AG09309 (cell line): ENCODE results near the gene KMT2B.

Source experiments
- DNase-seq: peaks from one replicate; pipeline ENCODE4 v3.0.0-alpha.2; 2010; ENCODE audit warnings: low read depth
- H3K4me3 ChIP-seq: 2 replicates; pipeline ENCODE4 v1.5.1; 2011; ENCODE audit warnings: mild to moderate bottlenecking, low read depth, low read length, moderate library complexity; ENCODE audit not compliant: control insufficient read depth
- TF ChIP-seq, protein P1 (sequence below): IDR thresholded peaks from 2 replicates; pipeline ENCODE4 v1.5.1; 2011; ENCODE audit warnings: mild to moderate bottlenecking, low read depth, low read length, inconsistent platforms; ENCODE audit not compliant: insufficient read depth, control insufficient read depth; ENCODE audit errors: missing control alignments

Gene KMT2B

GRCh38 chr19:35752746-35753350, 35.0 kb downstream of the KMT2B start:
- TF ChIP-seq, protein P1, sequence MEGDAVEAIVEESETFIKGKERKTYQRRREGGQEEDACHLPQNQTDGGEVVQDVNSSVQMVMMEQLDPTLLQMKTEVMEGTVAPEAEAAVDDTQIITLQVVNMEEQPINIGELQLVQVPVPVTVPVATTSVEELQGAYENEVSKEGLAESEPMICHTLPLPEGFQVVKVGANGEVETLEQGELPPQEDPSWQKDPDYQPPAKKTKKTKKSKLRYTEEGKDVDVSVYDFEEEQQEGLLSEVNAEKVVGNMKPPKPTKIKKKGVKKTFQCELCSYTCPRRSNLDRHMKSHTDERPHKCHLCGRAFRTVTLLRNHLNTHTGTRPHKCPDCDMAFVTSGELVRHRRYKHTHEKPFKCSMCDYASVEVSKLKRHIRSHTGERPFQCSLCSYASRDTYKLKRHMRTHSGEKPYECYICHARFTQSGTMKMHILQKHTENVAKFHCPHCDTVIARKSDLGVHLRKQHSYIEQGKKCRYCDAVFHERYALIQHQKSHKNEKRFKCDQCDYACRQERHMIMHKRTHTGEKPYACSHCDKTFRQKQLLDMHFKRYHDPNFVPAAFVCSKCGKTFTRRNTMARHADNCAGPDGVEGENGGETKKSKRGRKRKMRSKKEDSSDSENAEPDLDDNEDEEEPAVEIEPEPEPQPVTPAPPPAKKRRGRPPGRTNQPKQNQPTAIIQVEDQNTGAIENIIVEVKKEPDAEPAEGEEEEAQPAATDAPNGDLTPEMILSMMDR = no peak
- DNase-seq = no peak
- H3K4me3 ChIP-seq = no peak overlapping the region

DNA sequence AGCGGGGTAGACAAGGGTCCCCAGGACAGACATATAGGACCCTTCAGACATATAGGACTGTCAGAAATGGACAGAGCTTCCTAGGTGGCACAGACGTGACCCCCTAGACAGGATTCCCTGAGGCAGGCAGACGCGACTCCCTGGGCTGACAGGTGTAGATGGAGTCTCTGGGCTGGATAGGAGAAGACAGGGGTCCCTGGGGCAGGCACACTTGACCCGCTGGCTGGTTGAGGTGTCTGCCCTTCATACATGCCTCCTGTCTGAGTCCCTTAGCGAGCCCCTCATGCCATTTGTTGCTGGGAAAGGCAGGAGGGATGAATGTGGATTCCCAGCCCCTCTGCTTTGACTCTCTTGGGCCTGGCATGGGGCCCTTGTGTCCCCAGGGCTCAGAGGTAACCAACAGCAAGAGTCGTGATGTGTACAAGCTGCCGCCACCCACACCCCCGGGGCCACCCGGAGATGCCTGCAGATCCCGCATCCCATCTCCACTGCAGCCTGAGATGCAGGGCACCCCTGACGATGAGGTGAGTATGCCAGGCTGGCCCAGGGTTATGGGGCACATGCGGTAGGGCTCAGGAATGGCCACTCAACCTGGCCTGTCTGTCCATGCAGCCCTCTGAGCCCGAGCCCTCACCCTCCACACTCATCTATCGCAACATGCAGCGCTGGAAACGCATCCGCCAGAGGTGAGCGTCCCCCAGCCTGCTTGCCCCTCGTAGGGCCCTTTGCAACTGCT, 36.0 kb downstream of the KMT2B start:
- H3K4me3 ChIP-seq = no peak overlapping the region
- DNase-seq = no peak
- TF ChIP-seq, protein P1 = no peak

- TF ChIP-seq, protein P1 = no peak
- DNase-seq = no peak
- no peak overlapping the region for H3K4me3 ChIP-seq
Measured at GRCh38 chr19:35754370-35755130, 36.7 kb downstream of the KMT2B start.

- DNase-seq = no peak
- TF ChIP-seq, protein P1 = no peak
- peak overlapping the region; percentile 1; the same call in 1 of the 2 replicates for H3K4me3 ChIP-seq
Measured at GRCh38 chr19:35755131-35755549, 37.3 kb downstream of the KMT2B start.

- H3K4me3 ChIP-seq = peak overlapping the region; percentile 55
- TF ChIP-seq, protein P1 = no peak
- DNase-seq = no peak
Measured at GRCh38 chr19:35755550-35756376, 38.0 kb downstream of the KMT2B start.
